Spinal cord (tissue), 10 donors: Measurements from ENCODE around the gene EXOC3. TPM values are rescaled to one million over a fixed set of nuclear protein-coding genes. Genes with fewer than 3 reads are reported as not detected.

ENCODE experiments used
- DNase-seq, 6 donors: peaks; one replicate each; pipeline versions ENCODE4 v3.0.0 to v3.0.0-alpha.2; 2013 to 2015; ENCODE audit warnings: low spot score in 6 of 6, low read depth in 4 of 6
- H3K27ac ChIP-seq: one replicate; pipeline ENCODE4 v1.5.1; 2013; ENCODE audit warnings: low read depth, low read length, control low read depth
- H3K27me3 ChIP-seq: one replicate; pipeline ENCODE4 v1.6.1; 2013; ENCODE audit warnings: low read length; ENCODE audit not compliant: control insufficient read depth, insufficient read depth
- H3K36me3 ChIP-seq: one replicate; pipeline ENCODE4 v1.6.1; 2013; ENCODE audit warnings: low read length; ENCODE audit not compliant: control insufficient read depth, insufficient read depth
- H3K4me1 ChIP-seq: one replicate; pipeline ENCODE4 v1.6.1; 2013; ENCODE audit warnings: low read length; ENCODE audit not compliant: control insufficient read depth, insufficient read depth
- H3K4me3 ChIP-seq: one replicate; pipeline ENCODE4 v1.5.1; 2013; ENCODE audit warnings: low read depth, low read length, control low read depth
- H3K9me3 ChIP-seq: one replicate; pipeline ENCODE4 v1.6.1; 2013; ENCODE audit warnings: low read length; ENCODE audit not compliant: control insufficient read depth, insufficient read depth
- WGBS: methylation state at CpG from one replicate; pipeline ENCODE4 v1.1.5; 2013; ENCODE audit warnings: missing lambda C conversion rate; ENCODE audit not compliant: insufficient coverage; 5-methylcytosine and 5-hydroxymethylcytosine counted together
- polyA plus RNA-seq, 2 donors: library from polyadenylated mRNA; unstranded; fragments of 120-200 nt; gene quantifications; one replicate each; pipeline ENCODE4 v1.2.1, GENCODE V29; 2013; ENCODE audit not compliant: insufficient read length in 2 of 2
- total RNA-seq, 2 donors: library from RNA; depleted of rRNA in 1 of 2; stranded (reverse); fragments of 120-200 nt in 1 of 2; fragments of >200 nt in 1 of 2; gene quantifications; one replicate each; pipeline versions ENCODE4 v1.2.3 to v1.2.4, GENCODE V29; 2013 to 2014
- donor health status: healthy.

The EXOC3 gene
- total and polyA plus RNA-seq, 4 donors: 29.7 to 68.6 (median 53.0) TPM

GRCh38 chr5:462051-462481, 19.1 kb downstream of the EXOC3 start:
- no peak overlapping the region for H3K4me3 ChIP-seq
- no peak for DNase-seq
- H3K4me1 ChIP-seq: no peaks in the 10 kb centered on the region
- H3K9me3 ChIP-seq: no peaks in the 10 kb centered on the region
- H3K27me3 ChIP-seq: no peaks in the 10 kb centered on the region
- peaks cover 83% of the 10 kb centered on the region for H3K36me3 ChIP-seq
- no peak overlapping the region for H3K27ac ChIP-seq
- 92% methylated on average over 16 of the region's 24 CpGs for WGBS

- no peak for DNase-seq
- peaks cover 75% of the 10 kb centered on the region for H3K36me3 ChIP-seq
- H3K4me3 ChIP-seq: no peak overlapping the region
- no peak overlapping the region for H3K27ac ChIP-seq
- no peaks in the 10 kb centered on the region for H3K4me1 ChIP-seq
- H3K27me3 ChIP-seq: no peaks in the 10 kb centered on the region
- H3K9me3 ChIP-seq: no peaks in the 10 kb centered on the region
- WGBS: 90% methylated on average over 5 of the region's 7 CpGs
Measured at GRCh38 chr5:463301-463700, 20.3 kb downstream of the EXOC3 start.

GRCh38 chr5:463952-464351, 21.0 kb downstream of the EXOC3 start:
- Histone ChIP-seq H3K27ac (no peak overlapping the region), H3K4me3 (no peak overlapping the region), H3K36me3 (peaks cover 74% of the 10 kb centered on the region), H3K9me3 (no peaks in the 10 kb centered on the region), H3K27me3 (no peaks in the 10 kb centered on the region), H3K4me1 (no peaks in the 10 kb centered on the region)
- WGBS: 100% methylated on average over 2 of the region's 18 CpGs
- DNase-seq: no peak

- Histone ChIP-seq H3K36me3 (peaks cover 78% of the 10 kb centered on the region), H3K4me3 (no peak overlapping the region), H3K4me1 (no peaks in the 10 kb centered on the region), H3K9me3 (no peaks in the 10 kb centered on the region), H3K27ac (no peak overlapping the region), H3K27me3 (no peaks in the 10 kb centered on the region)
- WGBS: 86% methylated on average over 19 of the region's 19 CpGs
- no peak for DNase-seq
Measured at GRCh38 chr5:464446-464842, 21.5 kb downstream of the EXOC3 start.

GRCh38 chr5:464843-465590, 22.0 kb downstream of the EXOC3 start:
- Histone ChIP-seq H3K27me3 (no peaks in the 10 kb centered on the region), H3K4me1 (no peaks in the 10 kb centered on the region), H3K27ac (no peak overlapping the region), H3K36me3 (peaks cover 77% of the 10 kb centered on the region), H3K9me3 (no peaks in the 10 kb centered on the region), H3K4me3 (no peak overlapping the region)
- DNase-seq: no peak
- WGBS: 96% methylated on average over 59 of the region's 63 CpGs

GRCh38 chr5:465591-466403, 22.8 kb downstream of the EXOC3 start:
- peaks cover 76% of the 10 kb centered on the region for H3K36me3 ChIP-seq

GRCh38 chr5:466661-467310, 23.8 kb downstream of the EXOC3 start:
- Histone ChIP-seq H3K9me3 (no peaks in the 10 kb centered on the region), H3K4me1 (peaks cover 11% of the 10 kb centered on the region), H3K27me3 (no peaks in the 10 kb centered on the region), H3K27ac (no peak overlapping the region), H3K4me3 (no peak overlapping the region), H3K36me3 (peaks cover 79% of the 10 kb centered on the region)
- 94% methylated on average over 28 of the region's 30 CpGs for WGBS
- no peak for DNase-seq

More at GRCh38 chr5:465591-466403, 22.8 kb downstream of the EXOC3 start:
- 93% methylated on average over 29 of the region's 29 CpGs for WGBS
- no peak for DNase-seq
- Histone ChIP-seq H3K4me3 (no peak overlapping the region), H3K9me3 (no peaks in the 10 kb centered on the region), H3K27me3 (no peaks in the 10 kb centered on the region), H3K27ac (no peak overlapping the region), H3K4me1 (peaks cover 1% of the 10 kb centered on the region)

- Histone ChIP-seq H3K4me1 (peaks cover 18% of the 10 kb centered on the region), H3K27me3 (no peaks in the 10 kb centered on the region), H3K9me3 (no peaks in the 10 kb centered on the region), H3K36me3 (peaks cover 67% of the 10 kb centered on the region), H3K4me3 (no peak overlapping the region), H3K27ac (no peak overlapping the region)
- no peak for DNase-seq
- 80% methylated on average over 1 of the region's 6 CpGs for WGBS
Measured at GRCh38 chr5:468401-468800, 25.4 kb downstream of the EXOC3 start.

GRCh38 chr5:469752-470483, 26.9 kb downstream of the EXOC3 start:
- H3K9me3 ChIP-seq: no peaks in the 10 kb centered on the region
- H3K27ac ChIP-seq: no peak overlapping the region
- H3K4me1 ChIP-seq: peaks cover 29% of the 10 kb centered on the region
- 93% methylated on average over 16 of the region's 19 CpGs for WGBS
- no peak for DNase-seq
- H3K27me3 ChIP-seq: peaks cover 3% of the 10 kb centered on the region
- H3K4me3 ChIP-seq: no peak overlapping the region
- H3K36me3 ChIP-seq: peaks cover 55% of the 10 kb centered on the region
